ENCODE measurements around the gene ST3GAL5. TPM values are rescaled to one million over a fixed set of nuclear protein-coding genes. Genes with fewer than 3 reads are reported as not detected.

The ST3GAL5 gene
- total and polyA plus RNA-seq, 2 donors (not counting 1 experiment from before 2014, with no cell fraction given), result 42.6 to 94.3 TPM

DNA sequence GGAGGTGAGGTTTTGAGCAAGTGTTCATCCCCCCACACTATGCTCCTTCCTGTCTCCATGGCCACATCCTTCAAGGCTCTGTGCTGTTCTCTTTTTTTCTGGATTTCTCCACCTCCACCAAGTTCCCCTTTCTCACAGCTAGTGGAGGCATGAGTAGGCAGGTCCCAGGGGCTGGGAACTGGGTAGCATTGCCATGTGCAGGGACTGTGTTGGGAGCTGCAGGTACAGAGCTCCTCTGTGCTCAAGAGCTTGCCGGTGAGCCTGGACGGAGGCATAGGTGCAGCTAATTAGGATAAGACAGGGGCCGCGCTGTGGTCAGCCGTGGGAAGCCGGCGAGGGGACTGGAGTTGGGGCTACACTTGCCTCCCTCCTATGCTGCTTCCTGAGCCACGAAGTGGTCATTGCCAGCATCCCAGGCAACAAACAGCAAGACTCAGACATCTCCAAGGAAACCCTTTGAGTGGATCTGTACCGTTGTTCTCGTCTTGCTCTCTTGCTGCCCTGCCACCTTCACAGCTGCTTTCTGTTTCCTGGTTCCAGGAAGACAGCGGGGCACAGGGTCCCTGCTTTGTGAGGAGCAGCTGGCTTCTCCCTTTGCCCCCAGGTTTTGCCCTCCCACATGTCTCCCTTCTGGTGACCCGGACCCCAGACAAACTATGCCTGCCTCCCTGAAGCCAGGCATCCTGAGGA lies 98.1 kb downstream of the ST3GAL5 start:
- no peaks in the 10 kb centered on the region for H3K9me3 ChIP-seq (ENCODE audit: control extremely low read depth in 1 of 3, control insufficient read depth in 2 of 3, insufficient read depth in 1 of 3, low read length in 2 of 3)
- H3K27ac ChIP-seq (ENCODE audit: low read length in 2 of 2), result no peak overlapping the region
- no peak for ATAC-seq (ENCODE audit: low read depth)
- peaks cover 0 to 4% (median 2%) of the 10 kb centered on the region in 4 experiments for H3K27me3 ChIP-seq (replicated peaks in 1 of 4; ENCODE audit: control extremely low read depth in 1 of 4, control insufficient read depth in 3 of 4, insufficient read depth in 4 of 4, low read length in 3 of 4)
- no peaks in the 10 kb centered on the region for H3K9me3 Mint-ChIP-seq (ENCODE audit: insufficient read depth)
- H3K27me3 Mint-ChIP-seq, result peaks cover 39% of the 10 kb centered on the region
- H3K9ac ChIP-seq (ENCODE audit: low read length), result no peak overlapping the region
- H3K4me1 Mint-ChIP-seq, result no peaks in the 10 kb centered on the region
- POLR2A ChIA-PET, result no interaction called here
- H3K4me1 ChIP-seq (ENCODE audit: control insufficient read depth in 2 of 2, insufficient read depth in 2 of 2, low read length in 2 of 2), result no peaks in the 10 kb centered on the region
- H3K4me2 ChIP-seq (replicated peaks; ENCODE audit: low read depth, low read length, poor library complexity, severe bottlenecking), result no peak overlapping the region
- no peak overlapping the region for H2AFZ ChIP-seq (ENCODE audit: insufficient read depth, low read depth, low read length, poor library complexity, severe bottlenecking)
- no peak overlapping the region for H3K4me3 Mint-ChIP-seq
- H3K79me2 ChIP-seq (ENCODE audit: control insufficient read depth, insufficient read depth, low read length), result no peaks in the 10 kb centered on the region
- no peak for DNase-seq
- intact Hi-C loops (cut with micrococcal nuclease), result no loop called here
- 68% methylated on average over 12 of the region's 12 CpGs for WGBS (ENCODE audit: insufficient coverage)
- CTCF ChIA-PET, result no interaction called here
- no peak overlapping the region for H3K4me3 ChIP-seq (ENCODE audit: control extremely low read depth in 1 of 5, extremely low read depth in 1 of 5, insufficient read depth in 1 of 5, low read depth in 2 of 5, low read length in 4 of 5)
- H3K27ac Mint-ChIP-seq, result no peak overlapping the region
- H3K36me3 ChIP-seq (replicated peaks in 1 of 2; ENCODE audit: control extremely low read depth in 1 of 2, control insufficient read depth in 1 of 2, extremely low read depth in 1 of 2, insufficient read depth in 2 of 2, low read length in 1 of 2), result no peaks in the 10 kb centered on the region
- TF ChIP-seq, protein P1, sequence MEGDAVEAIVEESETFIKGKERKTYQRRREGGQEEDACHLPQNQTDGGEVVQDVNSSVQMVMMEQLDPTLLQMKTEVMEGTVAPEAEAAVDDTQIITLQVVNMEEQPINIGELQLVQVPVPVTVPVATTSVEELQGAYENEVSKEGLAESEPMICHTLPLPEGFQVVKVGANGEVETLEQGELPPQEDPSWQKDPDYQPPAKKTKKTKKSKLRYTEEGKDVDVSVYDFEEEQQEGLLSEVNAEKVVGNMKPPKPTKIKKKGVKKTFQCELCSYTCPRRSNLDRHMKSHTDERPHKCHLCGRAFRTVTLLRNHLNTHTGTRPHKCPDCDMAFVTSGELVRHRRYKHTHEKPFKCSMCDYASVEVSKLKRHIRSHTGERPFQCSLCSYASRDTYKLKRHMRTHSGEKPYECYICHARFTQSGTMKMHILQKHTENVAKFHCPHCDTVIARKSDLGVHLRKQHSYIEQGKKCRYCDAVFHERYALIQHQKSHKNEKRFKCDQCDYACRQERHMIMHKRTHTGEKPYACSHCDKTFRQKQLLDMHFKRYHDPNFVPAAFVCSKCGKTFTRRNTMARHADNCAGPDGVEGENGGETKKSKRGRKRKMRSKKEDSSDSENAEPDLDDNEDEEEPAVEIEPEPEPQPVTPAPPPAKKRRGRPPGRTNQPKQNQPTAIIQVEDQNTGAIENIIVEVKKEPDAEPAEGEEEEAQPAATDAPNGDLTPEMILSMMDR (IDR thresholded peaks at IDR 0.05), result no peak
- TF ChIP-seq EZH2 (IDR thresholded peaks at IDR 0.05; ENCODE audit: borderline replicate concordance, insufficient read depth, low read depth, low read length, poor library complexity, severe bottlenecking), result no peak
- H4K20me1 ChIP-seq (ENCODE audit: control insufficient read depth, insufficient read depth, low read length, poor library complexity, severe bottlenecking), result no peaks in the 10 kb centered on the region

DNA sequence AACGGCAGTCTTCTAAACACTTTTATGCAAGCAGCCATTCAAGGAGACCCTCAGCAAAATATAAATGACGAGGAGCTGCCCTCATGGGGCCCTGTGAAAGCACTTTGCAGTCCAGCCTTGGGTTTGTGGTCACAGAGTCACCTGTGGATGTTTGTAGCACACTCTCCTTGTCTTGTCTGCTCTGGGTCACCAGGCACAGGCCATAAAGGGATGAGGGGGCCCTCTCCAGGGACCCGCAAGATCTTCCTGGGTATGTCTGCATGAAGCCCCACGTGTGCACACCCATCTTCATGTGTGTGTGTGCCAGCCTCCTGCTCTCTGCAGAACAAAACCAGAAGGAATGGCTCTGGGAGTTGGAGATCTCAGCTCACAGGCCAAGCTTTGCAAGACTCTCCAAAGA lies 98.8 kb downstream of the ST3GAL5 start:
- ChIA-PET POLR2A (no interaction called here), CTCF (no interaction called here)
- intact Hi-C loops (cut with micrococcal nuclease), result no loop called here
- no peak overlapping the region for H3K27ac Mint-ChIP-seq
- Histone ChIP-seq H3K9me3 (ENCODE audit: control extremely low read depth in 1 of 3, control insufficient read depth in 2 of 3, insufficient read depth in 1 of 3, low read length in 2 of 3) (no peaks in the 10 kb centered on the region), H2AFZ (ENCODE audit: insufficient read depth, low read depth, low read length, poor library complexity, severe bottlenecking) (no peak overlapping the region), H3K27me3 (replicated peaks in 1 of 4; ENCODE audit: control extremely low read depth in 1 of 4, control insufficient read depth in 3 of 4, insufficient read depth in 4 of 4, low read length in 3 of 4) (peaks cover 0 to 9% (median 4%) of the 10 kb centered on the region in 4 experiments), H3K79me2 (ENCODE audit: control insufficient read depth, insufficient read depth, low read length) (no peaks in the 10 kb centered on the region), H3K4me1 (ENCODE audit: control insufficient read depth in 2 of 2, insufficient read depth in 2 of 2, low read length in 2 of 2) (no peaks in the 10 kb centered on the region), H3K27ac (ENCODE audit: low read length in 2 of 2) (no peak overlapping the region), H3K36me3 (replicated peaks in 1 of 2; ENCODE audit: control extremely low read depth in 1 of 2, control insufficient read depth in 1 of 2, extremely low read depth in 1 of 2, insufficient read depth in 2 of 2, low read length in 1 of 2) (no peaks in the 10 kb centered on the region), H3K4me2 (replicated peaks; ENCODE audit: low read depth, low read length, poor library complexity, severe bottlenecking) (no peak overlapping the region), H3K9ac (ENCODE audit: low read length) (no peak overlapping the region), H4K20me1 (ENCODE audit: control insufficient read depth, insufficient read depth, low read length, poor library complexity, severe bottlenecking) (no peaks in the 10 kb centered on the region), H3K4me3 (ENCODE audit: control extremely low read depth in 1 of 5, extremely low read depth in 1 of 5, insufficient read depth in 1 of 5, low read depth in 2 of 5, low read length in 4 of 5) (no peak overlapping the region)
- ATAC-seq (ENCODE audit: low read depth) (no peak), DNase-seq (no peak)
- H3K4me3 Mint-ChIP-seq, result no peak overlapping the region
- 59% methylated on average over 3 of the region's 4 CpGs for WGBS (ENCODE audit: insufficient coverage)
- H3K27me3 Mint-ChIP-seq, result peaks cover 37% of the 10 kb centered on the region
- H3K9me3 Mint-ChIP-seq (ENCODE audit: insufficient read depth), result no peaks in the 10 kb centered on the region
- peaks cover 2% of the 10 kb centered on the region for H3K4me1 Mint-ChIP-seq
- TF ChIP-seq EZH2 (IDR thresholded peaks at IDR 0.05; ENCODE audit: borderline replicate concordance, insufficient read depth, low read depth, low read length, poor library complexity, severe bottlenecking), result no peak
- TF ChIP-seq, protein P1 (IDR thresholded peaks at IDR 0.05), result no peak

Measured in B cell (primary cell).